Measurements from ENCODE around the gene RPL6. TPM values are rescaled to one million over a fixed set of nuclear protein-coding genes. Genes with fewer than 3 reads are reported as not detected.

The RPL6 gene
- total and polyA plus RNA-seq, 2 experiments from 2014 or later: 1,413 to 1,715 TPM

GRCh38 chr12:112386726-112387125, 22.7 kb downstream of the RPL6 start:
- H2AFZ ChIP-seq: peak overlapping the region; percentile 78; the same call in 1 of the 2 replicates
- H3K79me2 ChIP-seq (replicated peaks; ENCODE audit: insufficient read depth): no peaks in the 10 kb centered on the region
- H3K36me3 ChIP-seq (ENCODE audit: insufficient read depth): no peaks in the 10 kb centered on the region
- H3K27ac ChIP-seq (ENCODE audit: low read depth): no peak overlapping the region
- DNase-seq (ENCODE audit: low spot score) (no peak), ATAC-seq (no peak)
- H3K4me1 ChIP-seq (ENCODE audit: insufficient read depth): peaks cover 6% of the 10 kb centered on the region; the same call in 1 of the 2 replicates
- Mint-ChIP-seq H3K4me1 (peaks cover 9% of the 10 kb centered on the region), H3K9me3 (no peaks in the 10 kb centered on the region; the same call in 2 of the 3 replicates), H3K27me3 (ENCODE audit: insufficient read depth, low read depth, poor library complexity) (peaks cover 4% of the 10 kb centered on the region), H3K27ac (no peak overlapping the region), H3K36me3 (ENCODE audit: low read depth) (no peaks in the 10 kb centered on the region), H3K4me3 (no peak overlapping the region)
- H3K4me2 ChIP-seq: no peak overlapping the region
- no peak for TF ChIP-seq EZH2 (IDR thresholded peaks at IDR 0.05; ENCODE audit: low read depth, unreplicated experiment)
- H3K27me3 ChIP-seq (ENCODE audit: insufficient read depth): peaks cover 5% of the 10 kb centered on the region; the same call in 1 of the 2 replicates
- H3F3A ChIP-seq (replicated peaks; ENCODE audit: low read depth): 0 out of 2 replicates have a peak, but pooled peaks cover 3% of the 10 kb centered on the region
- no peaks in the 10 kb centered on the region; the same call in 1 of the 2 replicates for H3K9me2 ChIP-seq (ENCODE audit: insufficient read depth)
- H4K20me1 ChIP-seq (replicated peaks; ENCODE audit: insufficient read depth): no peaks in the 10 kb centered on the region
- no peak overlapping the region for H3K4me3 ChIP-seq

- Mint-ChIP-seq H3K27me3 (ENCODE audit: insufficient read depth, low read depth, poor library complexity) (peaks cover 2% of the 10 kb centered on the region), H3K9me3 (no peaks in the 10 kb centered on the region), H3K4me3 (peak overlapping the region; percentile 91), H3K36me3 (ENCODE audit: low read depth) (no peaks in the 10 kb centered on the region; the same call in 2 of the 3 replicates), H3K27ac (no peak overlapping the region), H3K4me1 (peaks cover 20% of the 10 kb centered on the region)
- no peaks in the 10 kb centered on the region for H3K27me3 ChIP-seq (ENCODE audit: insufficient read depth)
- peaks cover 3% of the 10 kb centered on the region; the same call in 1 of the 2 replicates for H3F3A ChIP-seq (replicated peaks; ENCODE audit: low read depth)
- no peaks in the 10 kb centered on the region for H3K9me2 ChIP-seq (ENCODE audit: insufficient read depth)
- H3K4me1 ChIP-seq (ENCODE audit: insufficient read depth): peaks cover 6% of the 10 kb centered on the region; the same call in 1 of the 2 replicates
- H4K20me1 ChIP-seq (replicated peaks; ENCODE audit: insufficient read depth): peaks cover 8% of the 10 kb centered on the region; the same call in 1 of the 2 replicates
- no peak overlapping the region for H3K27ac ChIP-seq (ENCODE audit: low read depth)
- DNase-seq (ENCODE audit: low spot score): no peak
- no peaks in the 10 kb centered on the region for H3K36me3 ChIP-seq (ENCODE audit: insufficient read depth)
- peak overlapping the region; percentile 100 for H2AFZ ChIP-seq
- peak overlapping the region; percentile 91 for H3K4me2 ChIP-seq
- ATAC-seq: no peak
- H3K4me3 ChIP-seq: peak overlapping the region; percentile 92
- H3K79me2 ChIP-seq (replicated peaks; ENCODE audit: insufficient read depth): peaks cover 33% of the 10 kb centered on the region
- TF ChIP-seq ZNF114 (CRISPR knock-in tag; IDR thresholded peaks at IDR 0.05): no peak
- no peak for TF ChIP-seq POLR2AphosphoS5 (IDR thresholded peaks at IDR 0.05; ENCODE audit: low read depth)
- no peak for TF ChIP-seq ETS1 (IDR thresholded peaks at IDR 0.05)
- no peak for TF ChIP-seq NANOG (IDR thresholded peaks at IDR 0.05; ENCODE audit: borderline replicate concordance)
- TF ChIP-seq EZH2phosphoT487 (IDR thresholded peaks at IDR 0.05; ENCODE audit: unreplicated experiment): no peak
- no peak for TF ChIP-seq EZH2 (IDR thresholded peaks at IDR 0.05; ENCODE audit: low read depth, unreplicated experiment)
- TF ChIP-seq REST (IDR thresholded peaks at IDR 0.05; ENCODE audit: unreplicated experiment): no peak
- no peak for TF ChIP-seq STAT1 (IDR thresholded peaks at IDR 0.05; ENCODE audit: unreplicated experiment)
- no peak for TF ChIP-seq CREB1 (CRISPR knock-in tag; IDR thresholded peaks at IDR 0.05; ENCODE audit: low read depth)
- TF ChIP-seq JUNB (IDR thresholded peaks at IDR 0.05; ENCODE audit: unreplicated experiment): no peak
- no peak for TF ChIP-seq CTCF (conservative IDR thresholded peaks at IDR 0.05; ENCODE audit: low read depth in 2 of 2)
- no peak for TF ChIP-seq ZNF331 (CRISPR knock-in tag; IDR thresholded peaks at IDR 0.05; ENCODE audit: low read depth)
These were observed 26.5 kb downstream of the RPL6 start for GRCh38 chr12:112382866-112383265.

Data from GM23338 (cell line).